Uterus (tissue), 4 donors: Measurements from ENCODE around the gene R3HDM2. TPM values are rescaled to one million over a fixed set of nuclear protein-coding genes. Genes with fewer than 3 reads are reported as not detected.

Experiments
- DNase-seq, 2 donors: peaks; one replicate each; pipeline ENCODE4 v3.0.0-alpha.2; 2019 to 2020
- H3K27ac ChIP-seq, 2 donors: fragments of 200-600 bp; sonication (generic); 1 replicate in 1 of 2; 2 replicates in 1 of 2; pipeline ENCODE4 v1.5.1; 2016 to 2018
- H3K27me3 ChIP-seq, 2 donors: fragments of 200-600 bp; sonication (generic); one replicate each; pipeline ENCODE4 v1.5.1; 2018 to 2019; ENCODE audit warnings: control low read depth in 1 of 2
- H3K36me3 ChIP-seq, 2 donors: fragments of 200-600 bp; sonication (generic); one replicate each; pipeline ENCODE4 v1.5.1; 2019; ENCODE audit warnings: control low read depth in 1 of 2
- H3K4me1 ChIP-seq, 2 donors: fragments of 200-600 bp; sonication (generic); one replicate each; pipeline ENCODE4 v1.5.1; 2018 to 2019; ENCODE audit warnings: control low read depth in 1 of 2
- H3K4me3 ChIP-seq, 2 donors: fragments of 200-600 bp; sonication (generic); 1 replicate in 1 of 2; 2 replicates in 1 of 2; pipeline ENCODE4 v1.5.1; 2018 to 2019; ENCODE audit warnings: mild to moderate bottlenecking in 1 of 2
- H3K9me3 ChIP-seq, 2 donors: fragments of 200-600 bp; sonication (generic); one replicate each; pipeline ENCODE4 v1.5.1; 2019; ENCODE audit warnings: control low read depth in 1 of 2
- CTCF ChIP-seq, 4 experiments: fragments of 200-600 bp in 2 of 4; fragments of 450-650 bp in 2 of 4; sonication (generic) in 2 of 4; IDR thresholded peaks; one replicate each; pipeline ENCODE4 v1.5.1; 2016 to 2019; ENCODE audit warnings: antibody characterized with exemption in 4 of 4, mild to moderate bottlenecking in 2 of 4, moderate library complexity in 1 of 4
- POLR2A ChIP-seq, 2 donors: fragments of 450-650 bp; IDR thresholded peaks; one replicate each; pipeline ENCODE4 v1.6.1; 2016; ENCODE audit warnings: antibody characterized with exemption in 2 of 2, mild to moderate bottlenecking in 1 of 2, moderate library complexity in 1 of 2
- intact Hi-C: fragments of 100-400 bp; cut with DNase I; formaldehyde crosslinking; loops from one replicate; pipeline ENCODE4 v1.15.1; 2023; ENCODE audit warnings: low total_unique reads
- total RNA-seq, 4 donors: library from RNA; depleted of rRNA in 3 of 4; stranded (reverse); fragments of >200 nt in 3 of 4; gene quantifications; one replicate each; pipeline versions ENCODE4 v1.1.0 to v1.2.4, GENCODE V29; 2014 to 2023
- donor health status: DM: yes; HTN: yes; CAD: no.

R3HDM2 gene
- total RNA-seq, 4 donors from 2014 or later = 9.4 to 89.0 (median 34.2) TPM

- Histone ChIP-seq H3K36me3 (no peaks in the 10 kb centered on the region), H3K4me3 (no peak overlapping the region), H3K4me1 (peaks cover 0 to 13% of the 10 kb centered on the region in 2 donors), H3K27ac (no peak overlapping the region), H3K9me3 (no peaks in the 10 kb centered on the region), H3K27me3 (peaks cover 8 to 20% of the 10 kb centered on the region in 2 donors)
- intact Hi-C loops = no loop called here
- DNase-seq = no peak
- no peak for TF ChIP-seq CTCF (IDR thresholded peaks at IDR 0.05)
- TF ChIP-seq POLR2A (IDR thresholded peaks at IDR 0.05) = no peak
These were observed 43.6 kb upstream of the R3HDM2 start for GRCh38 chr12:57474430-57474829.

GRCh38 chr12:57473886-57474285 is 43.0 kb upstream of the R3HDM2 start:
- no peaks in the 10 kb centered on the region for H3K36me3 ChIP-seq
- peaks cover 0 to 13% of the 10 kb centered on the region in 2 donors for H3K4me1 ChIP-seq
- no peaks in the 10 kb centered on the region for H3K9me3 ChIP-seq
- TF ChIP-seq CTCF (IDR thresholded peaks at IDR 0.05) = no peak
- TF ChIP-seq POLR2A (IDR thresholded peaks at IDR 0.05) = no peak
- no peak for DNase-seq
- no peak overlapping the region for H3K27ac ChIP-seq
- peaks cover 8 to 20% of the 10 kb centered on the region in 2 donors for H3K27me3 ChIP-seq
- no peak overlapping the region for H3K4me3 ChIP-seq
- intact Hi-C loops = no loop called here

GRCh38 chr12:57473392-57473791 is 42.5 kb upstream of the R3HDM2 start:
- Histone ChIP-seq H3K36me3 (no peaks in the 10 kb centered on the region), H3K9me3 (no peaks in the 10 kb centered on the region), H3K27me3 (peaks cover 8 to 20% of the 10 kb centered on the region in 2 donors), H3K4me3 (no peak overlapping the region), H3K27ac (no peak overlapping the region), H3K4me1 (peaks cover 0 to 13% of the 10 kb centered on the region in 2 donors)
- TF ChIP-seq POLR2A (IDR thresholded peaks at IDR 0.05) = no peak
- TF ChIP-seq CTCF (IDR thresholded peaks at IDR 0.05) = no peak
- intact Hi-C loops = no loop called here
- no peak for DNase-seq

GRCh38 chr12:57472391-57472790 is 41.5 kb upstream of the R3HDM2 start:
- no peak for TF ChIP-seq POLR2A (IDR thresholded peaks at IDR 0.05)
- no peak for TF ChIP-seq CTCF (IDR thresholded peaks at IDR 0.05)
- Histone ChIP-seq H3K9me3 (no peaks in the 10 kb centered on the region), H3K4me1 (peaks cover 0 to 13% of the 10 kb centered on the region in 2 donors), H3K27ac (no peak overlapping the region), H3K4me3 (no peak overlapping the region), H3K27me3 (peaks cover 8 to 20% of the 10 kb centered on the region in 2 donors), H3K36me3 (no peaks in the 10 kb centered on the region)
- no peak for DNase-seq
- intact Hi-C loops = no loop called here

- TF ChIP-seq POLR2A (IDR thresholded peaks at IDR 0.05) (no peak), CTCF (IDR thresholded peaks at IDR 0.05) (no peak)
- no peak for DNase-seq
- intact Hi-C loops = no loop called here
- Histone ChIP-seq H3K36me3 (no peaks in the 10 kb centered on the region), H3K27ac (no peak overlapping the region), H3K4me1 (peaks cover 0 to 13% of the 10 kb centered on the region in 2 donors), H3K9me3 (no peaks in the 10 kb centered on the region), H3K27me3 (peaks cover 8 to 20% of the 10 kb centered on the region in 2 donors), H3K4me3 (no peak overlapping the region)
These were observed 40.8 kb upstream of the R3HDM2 start for GRCh38 chr12:57471661-57472060.
